Caco-2 (cell line): ENCODE measurements around the gene BLOC1S4. TPM values are rescaled to one million over a fixed set of nuclear protein-coding genes. Genes with fewer than 3 reads are reported as not detected.

Experiments
- BruUV-seq: library from RNA; stranded (reverse); fragments of 400-500 nt; replicated peaks from 2 replicates; lab custom pipeline; 2021; lab: Mats Ljungman, UMichigan
- CTCF ChIA-PET: fragments of 300-600 bp; sonication (Branson Sonifier 250); formaldehyde crosslinking; loops from one replicate; lab custom pipeline; 2022; ENCODE audit warnings: antibody characterized with exemption; lab: Charles Lee
- POLR2A ChIA-PET: fragments of 300-600 bp; sonication (Branson Sonifier 250); formaldehyde crosslinking; loops from one replicate; lab custom pipeline; 2022; ENCODE audit warnings: antibody characterized with exemption; lab: Charles Lee
- DNase-seq, 2 experiments: peaks; one replicate each; pipeline versions ENCODE4 v3.0.0 to v3.0.0-alpha.2; 2020 to 2022
- H3K27me3 ChIP-seq: replicated peaks from 2 replicates; pipeline ENCODE4 v1.6.0; 2011; ENCODE audit warnings: low read length; ENCODE audit not compliant: control insufficient read depth, insufficient read depth
- H3K36me3 ChIP-seq: 2 replicates; pipeline ENCODE4 v1.5.1; 2011; ENCODE audit warnings: low read length; ENCODE audit not compliant: control insufficient read depth, insufficient read depth
- H3K4me1 ChIP-seq: fragments of 250-450 bp; sonication (Bioruptor Pico); 2 replicates; pipeline ENCODE4 v1.5.1; 2020; ENCODE audit warnings: mild to moderate bottlenecking
- H3K4me3 ChIP-seq: 2 replicates; pipeline ENCODE4 v1.5.1; 2011; ENCODE audit warnings: low read depth, mild to moderate bottlenecking, control low read depth, low read length
- H3K9me3 ChIP-seq: fragments of 250-450 bp; sonication (Bioruptor Pico); 2 replicates; pipeline ENCODE4 v1.5.1; 2020; ENCODE audit warnings: mild to moderate bottlenecking, moderate library complexity
- H3K27ac Mint-ChIP-seq: one replicate; pipeline ENCODE4 v1.8.0; 2022; ENCODE audit warnings: mixed read lengths; ENCODE audit not compliant: unreplicated experiment
- H3K27me3 Mint-ChIP-seq: one replicate; pipeline ENCODE4 v1.8.0; 2022; ENCODE audit warnings: mixed read lengths; ENCODE audit not compliant: insufficient read depth, unreplicated experiment
- H3K36me3 Mint-ChIP-seq: one replicate; pipeline ENCODE4 v1.8.0; 2022; ENCODE audit warnings: mild to moderate bottlenecking, mixed read lengths; ENCODE audit not compliant: insufficient read depth, unreplicated experiment
- H3K4me1 Mint-ChIP-seq: one replicate; pipeline ENCODE4 v1.8.0; 2022; ENCODE audit warnings: low read depth, mixed read lengths; ENCODE audit not compliant: unreplicated experiment
- H3K4me3 Mint-ChIP-seq: one replicate; pipeline ENCODE4 v1.8.0; 2022; ENCODE audit warnings: mild to moderate bottlenecking, moderate library complexity, mixed read lengths; ENCODE audit not compliant: unreplicated experiment
- H3K9me3 Mint-ChIP-seq: one replicate; pipeline ENCODE4 v1.8.0; 2022; ENCODE audit warnings: mixed read lengths; ENCODE audit not compliant: unreplicated experiment
- CTCF ChIP-seq, 2 experiments: fragments of 200-600 bp in 1 of 2; IDR thresholded peaks; 1 replicate in 1 of 2; 2 replicates in 1 of 2; pipeline versions ENCODE4 v1.5.1 to v1.8.0; 2011 to 2022; ENCODE audit warnings: antibody characterized with exemption in 1 of 2, control low read depth in 1 of 2, inconsistent platforms in 1 of 2, low read depth in 1 of 2, low read length in 1 of 2, mild to moderate bottlenecking in 1 of 2, moderate library complexity in 1 of 2; ENCODE audit not compliant: insufficient read depth in 1 of 2, severe bottlenecking in 1 of 2, unreplicated experiment in 1 of 2
- intact Hi-C: fragments of 100-400 bp; cut with micrococcal nuclease; formaldehyde crosslinking; loops from one replicate; pipeline ENCODE4 v1.10.0; 2022; ENCODE audit not compliant: unreplicated experiment
- total RNA-seq: library from RNA; stranded (reverse); gene quantifications from 2 replicates; pipeline ENCODE4 v1.2.3, GENCODE V29; 2022

The BLOC1S4 gene
- total RNA-seq, 1 experiment from 2014 or later, result 17.2 TPM

GRCh38 chr4:6693231-6694176 lies 22.5 kb upstream of the BLOC1S4 start, which contains the start of gene S100P:
Gene S100P, plus strand, starts transcription at chr4:6693878. Its CDS starts 55 bp downstream, at chr4:6693933.
- H3K36me3 Mint-ChIP-seq, result peaks cover 33% of the 10 kb centered on the region
- no peaks in the 10 kb centered on the region for H3K9me3 Mint-ChIP-seq
- intact Hi-C loops, result loop anchor here (2.0 kb wide), 1 partner anchor 15 kb away; the partner anchor contains the start of gene MRFAP1L1
- peaks cover 59% of the 10 kb centered on the region for H3K4me1 ChIP-seq
- no peaks in the 10 kb centered on the region for H3K9me3 ChIP-seq
- peak within 1 kb of the TSS; percentile 92 for H3K27ac Mint-ChIP-seq
- no peaks in the 10 kb centered on the region for H3K27me3 Mint-ChIP-seq
- peak within 1 kb of the TSS; percentile 24 for H3K4me3 ChIP-seq
- H3K4me3 Mint-ChIP-seq, result peak within 1 kb of the TSS; percentile 77
- no peak for TF ChIP-seq CTCF (IDR thresholded peaks at IDR 0.05; ENCODE audit: insufficient read depth in 1 of 2, low read depth in 1 of 2, low read length in 1 of 2, severe bottlenecking in 1 of 2, unreplicated experiment in 1 of 2)
- peaks cover 53% of the 10 kb centered on the region for H3K4me1 Mint-ChIP-seq
- ChIA-PET POLR2A (interaction anchor here (0.5 to 1.0 kb wide), 2 partner anchors 19 to 21 kb away, joined by 3 to 4 read pairs; no protein-coding TSS in a partner anchor), CTCF (no interaction called here)
- no peaks in the 10 kb centered on the region for H3K36me3 ChIP-seq
- BruUV-seq, result TSS peak; percentile 80
- DNase-seq, result peak; percentile 63 to 75
- no peaks in the 10 kb centered on the region for H3K27me3 ChIP-seq

GRCh38 chr4:6694177-6694901 lies 21.6 kb upstream of the BLOC1S4 start:
- DNase-seq, result no peak
- POLR2A ChIA-PET, result interaction anchor here (2.1 kb wide), 1 partner anchor 21 kb away, joined by 7 read pairs; a partner anchor contains a TSS

More at GRCh38 chr4:6694177-6694901, 21.6 kb upstream of the BLOC1S4 start:
- TSS peak; percentile 65 for BruUV-seq
- Mint-ChIP-seq H3K36me3 (peaks cover 29% of the 10 kb centered on the region), H3K27ac (peak overlapping the region; percentile 92), H3K27me3 (no peaks in the 10 kb centered on the region), H3K4me1 (peaks cover 47% of the 10 kb centered on the region), H3K4me3 (peak overlapping the region; percentile 77), H3K9me3 (no peaks in the 10 kb centered on the region)
- CTCF ChIA-PET, result no interaction called here
- intact Hi-C loops, result loop anchor here (2.0 kb wide), 1 partner anchor 14 kb away; the partner anchor contains the start of gene MRFAP1L1
- H3K36me3 ChIP-seq, result no peaks in the 10 kb centered on the region
- H3K4me1 ChIP-seq, result peaks cover 51% of the 10 kb centered on the region
- peak overlapping the region; percentile 24 for H3K4me3 ChIP-seq
- no peaks in the 10 kb centered on the region for H3K27me3 ChIP-seq
- H3K9me3 ChIP-seq, result no peaks in the 10 kb centered on the region
- no peak for TF ChIP-seq CTCF (IDR thresholded peaks at IDR 0.05; ENCODE audit: insufficient read depth in 1 of 2, low read depth in 1 of 2, low read length in 1 of 2, severe bottlenecking in 1 of 2, unreplicated experiment in 1 of 2)
